NCI-H524 treated with DMSO at 0.1 percent for 48 hours (cell line): ENCODE data around the gene NHSL2.

Experiments
- DNase-seq: peaks from one replicate; lab custom pipeline; 2025; lab: John Stamatoyannopoulos, UW

The NHSL2 gene

GRCh38 chrX:72176981-72177380, 266.3 kb downstream of the NHSL2 start:
- DNase-seq = no peak

- no peak for DNase-seq
Observed at GRCh38 chrX:72180539-72180938, 269.9 kb downstream of the NHSL2 start.

- DNase-seq = peak; percentile 98
Observed at GRCh38 chrX:72181178-72182125, 270.8 kb downstream of the NHSL2 start, which contains the start of gene PIN4. Gene PIN4 (plus strand): TSS chrX:72181757. CDS start chrX:72181786, 29 bp downstream.

- no peak for DNase-seq
Observed at GRCh38 chrX:72182924-72183323, 272.3 kb downstream of the NHSL2 start.

- no peak for DNase-seq
Observed at GRCh38 chrX:72201836-72202536, 291.3 kb downstream of the NHSL2 start.
